Skeletal muscle tissue (tissue), 4 donors: Measurements from ENCODE around the gene THAP6. TPM values are rescaled to one million over a fixed set of nuclear protein-coding genes. Genes with fewer than 3 reads are reported as not detected.

Experiments
- H3K27ac ChIP-seq: one replicate; pipeline ENCODE4 v1.7.0; 2013; ENCODE audit warnings: mild to moderate bottlenecking, low read depth, low read length, inconsistent platforms
- H3K27me3 ChIP-seq, 3 donors: one replicate each; pipeline ENCODE4 v1.7.0; 2013; ENCODE audit warnings: low read length in 3 of 3; ENCODE audit not compliant: control insufficient read depth in 3 of 3, insufficient read depth in 3 of 3
- H3K36me3 ChIP-seq, 3 donors: one replicate each; pipeline ENCODE4 v1.7.0; 2013; ENCODE audit warnings: low read length in 3 of 3; ENCODE audit not compliant: control insufficient read depth in 3 of 3, insufficient read depth in 3 of 3
- H3K4me1 ChIP-seq, 3 donors: one replicate each; pipeline ENCODE4 v1.7.0; 2013; ENCODE audit warnings: low read length in 3 of 3, mild to moderate bottlenecking in 3 of 3; ENCODE audit not compliant: control insufficient read depth in 3 of 3, insufficient read depth in 3 of 3
- H3K4me3 ChIP-seq, 3 donors: one replicate each; pipeline ENCODE4 v1.7.0; 2013; ENCODE audit warnings: low read length in 3 of 3
- H3K9ac ChIP-seq, 3 donors: one replicate each; pipeline ENCODE4 v1.7.0; 2013; ENCODE audit warnings: low read length in 3 of 3, mild to moderate bottlenecking in 3 of 3, moderate library complexity in 2 of 3, low read depth in 1 of 3
- H3K9me3 ChIP-seq, 3 donors: one replicate each; pipeline ENCODE4 v1.7.0; 2013; ENCODE audit warnings: low read length in 3 of 3; ENCODE audit not compliant: control insufficient read depth in 3 of 3
- total RNA-seq: library from RNA; depleted of rRNA; stranded (reverse); fragments of >200 nt; gene quantifications from one replicate; pipeline ENCODE4 v1.2.3, GENCODE V29; 2014
- donor health status: Osteomylitis.

THAP6 gene
- total RNA-seq, 1 donor from 2014 or later: 12.0 TPM

DNA sequence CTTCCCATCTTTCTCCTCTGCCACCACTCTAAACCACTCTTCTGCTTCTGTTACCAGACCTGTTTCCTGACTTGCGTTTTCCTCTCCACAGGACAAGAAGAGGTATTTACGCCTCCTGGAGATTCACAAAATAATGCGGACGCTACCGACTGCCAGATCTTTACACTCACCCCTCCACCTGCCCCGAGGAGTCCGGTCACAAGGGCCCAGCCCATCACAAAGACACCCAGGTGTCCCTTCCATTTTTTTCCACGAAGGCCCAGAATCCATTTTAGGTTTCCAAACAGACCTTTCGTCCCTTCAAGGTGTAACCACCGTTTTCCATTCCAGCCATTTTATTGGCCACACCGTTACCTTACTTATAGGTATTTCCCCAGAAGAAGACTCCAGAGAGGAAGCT lies 49.8 kb downstream of the THAP6 start:
- Histone ChIP-seq H3K4me1 (no peaks in the 10 kb centered on the region), H3K4me3 (no peak overlapping the region), H3K9ac (no peak overlapping the region), H3K36me3 (no peaks in the 10 kb centered on the region), H3K27me3 (no peaks in the 10 kb centered on the region), H3K27ac (no peak overlapping the region), H3K9me3 (no peaks in the 10 kb centered on the region)

DNA sequence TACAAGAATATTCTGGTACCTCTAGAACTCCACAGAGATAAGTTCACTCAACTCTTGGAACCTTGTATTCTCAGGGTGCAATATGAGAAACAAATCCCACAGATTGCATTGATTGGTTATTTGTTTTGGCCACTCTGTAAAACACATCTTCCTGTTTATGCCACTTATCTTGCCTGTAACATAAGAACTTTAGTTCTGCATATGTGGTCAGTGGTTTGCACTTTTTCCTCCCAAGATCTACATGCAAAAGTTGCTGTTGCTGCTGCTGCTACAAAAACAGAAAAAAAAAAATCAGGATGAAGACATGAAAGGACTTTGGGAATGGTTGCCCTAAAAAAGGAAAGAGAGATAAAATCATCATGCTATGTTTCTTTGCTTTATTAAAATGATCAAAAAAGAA lies 51.2 kb downstream of the THAP6 start:
- Histone ChIP-seq H3K9ac (no peak overlapping the region), H3K27me3 (no peaks in the 10 kb centered on the region), H3K4me3 (no peak overlapping the region), H3K9me3 (no peaks in the 10 kb centered on the region), H3K36me3 (no peaks in the 10 kb centered on the region), H3K4me1 (no peaks in the 10 kb centered on the region), H3K27ac (no peak overlapping the region)

DNA sequence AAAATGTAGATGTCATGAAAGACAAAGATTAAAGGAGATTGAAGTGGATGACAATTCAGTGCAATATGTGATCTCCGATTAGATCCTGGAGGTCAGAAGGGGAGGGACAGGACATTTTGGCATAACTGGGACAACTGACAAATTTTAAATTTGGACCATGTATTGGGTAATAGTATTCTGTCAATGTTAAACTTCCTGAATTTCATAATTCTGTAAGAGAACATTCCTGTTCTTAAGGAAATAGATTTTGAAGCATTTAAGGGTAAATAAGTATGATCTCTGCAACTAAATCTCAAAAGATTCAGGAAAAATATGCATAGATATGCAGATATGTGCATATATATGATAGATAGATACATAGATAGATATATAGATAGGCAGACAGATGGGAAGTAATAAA lies 52.6 kb downstream of the THAP6 start:
- Histone ChIP-seq H3K27me3 (no peaks in the 10 kb centered on the region), H3K36me3 (no peaks in the 10 kb centered on the region), H3K9ac (no peak overlapping the region), H3K4me3 (no peak overlapping the region), H3K9me3 (no peaks in the 10 kb centered on the region), H3K27ac (no peak overlapping the region), H3K4me1 (no peaks in the 10 kb centered on the region)

DNA sequence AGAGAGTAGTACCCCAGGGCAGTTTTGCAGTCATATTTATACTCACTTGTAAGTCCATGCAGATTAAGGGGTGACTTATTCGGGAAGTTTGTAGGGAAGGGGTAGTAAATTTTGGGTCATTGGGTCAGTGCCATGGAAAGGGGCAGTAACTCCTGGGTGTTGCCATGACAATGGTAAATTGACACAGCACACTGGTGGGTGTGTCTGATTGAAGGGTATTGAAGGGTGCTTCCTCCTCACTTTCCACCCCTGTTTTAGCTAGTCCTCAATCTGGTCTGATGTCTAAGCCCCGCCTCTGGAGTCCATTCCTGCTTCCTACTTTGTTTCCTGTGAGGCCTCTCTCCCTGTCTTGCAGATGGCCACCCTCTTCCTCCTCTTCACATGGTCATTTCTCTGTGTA lies 53.5 kb downstream of the THAP6 start:
- no peaks in the 10 kb centered on the region for H3K27me3 ChIP-seq
- no peak overlapping the region for H3K27ac ChIP-seq
- no peak overlapping the region for H3K9ac ChIP-seq
- no peaks in the 10 kb centered on the region for H3K9me3 ChIP-seq
- no peaks in the 10 kb centered on the region for H3K4me1 ChIP-seq
- H3K4me3 ChIP-seq: no peak overlapping the region
- H3K36me3 ChIP-seq: no peaks in the 10 kb centered on the region

Other genes starting within 250 kb of the THAP6 start
- 25.1 TPM for gene RCHY1, start 70 bp upstream of the THAP6 start, total RNA-seq
- gene ODAPH, start 41.6 kb downstream of the THAP6 start, total RNA-seq: not detected
- not detected for gene CDKL2, start 116.1 kb downstream of the THAP6 start, total RNA-seq
- 175 TPM for gene G3BP2, start 158.9 kb downstream of the THAP6 start, total RNA-seq
- 135 TPM for gene USO1, start 210.1 kb downstream of the THAP6 start, total RNA-seq